HepG2 (cell line): Measurements from ENCODE around the gene SKIC2. TPM values are rescaled to one million over a fixed set of nuclear protein-coding genes. Genes with fewer than 3 reads are reported as not detected.
A peak's percentile ranks its signal among the peaks of the same experiment; 100 is the strongest.

Experiments used
- ATF4 ChIP-seq, 2 experiments: fragments of 450-650 bp in 1 of 2; sonication (generic) in 1 of 2; formaldehyde crosslinking; IDR thresholded peaks; 2 replicates each; pipeline versions ENCODE4 v1.5.0 to v1.8.0; 2020 to 2022; ENCODE audit warnings: mild to moderate bottlenecking in 1 of 2, missing genetic modification reagents in 1 of 2
- BRD4 ChIP-seq: sonication (generic); formaldehyde crosslinking; IDR thresholded peaks from 2 replicates; pipeline ENCODE4 v1.4.0; 2020; ENCODE audit warnings: missing genetic modification reagents
- EED ChIP-seq: sonication (generic); formaldehyde crosslinking; IDR thresholded peaks from 2 replicates; pipeline ENCODE4 v1.5.0; 2020; ENCODE audit warnings: mild to moderate bottlenecking, missing genetic modification reagents
- ELF1 ChIP-seq: sonication (generic); formaldehyde crosslinking; IDR thresholded peaks from 2 replicates; pipeline ENCODE4 v1.4.0; 2020; ENCODE audit warnings: missing genetic modification reagents
- HNF4A ChIP-seq: sonication (generic); formaldehyde crosslinking; IDR thresholded peaks from 2 replicates; pipeline ENCODE4 v1.4.0; 2020; ENCODE audit warnings: missing genetic modification reagents
- IRF2 ChIP-seq: IDR thresholded peaks from 2 replicates; pipeline ENCODE4 v1.6.1; 2018; ENCODE audit warnings: missing genetic modification reagents, missing compliant biosample characterization
- MTA1 ChIP-seq: sonication (generic); formaldehyde crosslinking; IDR thresholded peaks from 2 replicates; pipeline ENCODE4 v1.4.0; 2020; ENCODE audit warnings: missing genetic modification reagents, mild to moderate bottlenecking, borderline replicate concordance
- NCOA5 ChIP-seq: sonication (generic); formaldehyde crosslinking; IDR thresholded peaks from 2 replicates; pipeline ENCODE4 v1.4.0; 2020; ENCODE audit warnings: missing genetic modification reagents
- NFE2L2 ChIP-seq: fragments of 150-350 bp; IDR thresholded peaks from 2 replicates; pipeline ENCODE4 v1.6.1; 2014; ENCODE audit warnings: low read length
- POGK ChIP-seq: sonication (generic); formaldehyde crosslinking; conservative IDR thresholded peaks from 2 replicates; pipeline ENCODE4 v1.8.0; 2022; ENCODE audit warnings: mild to moderate bottlenecking, moderate library complexity, missing genetic modification reagents
- SOX6 ChIP-seq, 2 experiments: fragments of 450-650 bp in 1 of 2; sonication (generic) in 1 of 2; formaldehyde crosslinking in 1 of 2; IDR thresholded peaks; 2 replicates each; pipeline versions ENCODE4 v1.4.0 to v1.6.1; 2017 to 2020; ENCODE audit warnings: antibody characterized with exemption in 1 of 2, mild to moderate bottlenecking in 1 of 2, missing genetic modification reagents in 1 of 2
- SRSF1 ChIP-seq: fragments of 200-400 bp; formaldehyde crosslinking; optimal IDR thresholded peaks from 2 replicates; pipeline ENCODE3; 2017; ENCODE audit warnings: mild to moderate bottlenecking, low read depth, low read length, moderate library complexity
- ZBTB1 ChIP-seq: sonication (generic); formaldehyde crosslinking; IDR thresholded peaks from 2 replicates; pipeline ENCODE4 v1.4.0; 2020; ENCODE audit warnings: missing genetic modification reagents, borderline replicate concordance
- ZBTB3 ChIP-seq: sonication (generic); formaldehyde crosslinking; IDR thresholded peaks from 2 replicates; pipeline ENCODE4 v1.4.0; 2020; ENCODE audit warnings: low read depth, mild to moderate bottlenecking, moderate library complexity, missing genetic modification reagents, borderline replicate concordance
- ZBTB42 ChIP-seq: sonication (generic); formaldehyde crosslinking; IDR thresholded peaks from 2 replicates; pipeline ENCODE4 v1.5.0; 2020; ENCODE audit warnings: mild to moderate bottlenecking, missing genetic modification reagents
- ZFP37 ChIP-seq: sonication (generic); formaldehyde crosslinking; IDR thresholded peaks from 2 replicates; pipeline ENCODE4 v1.4.0; 2020; ENCODE audit warnings: missing genetic modification reagents, borderline replicate concordance
- ZNF296 ChIP-seq: sonication (generic); formaldehyde crosslinking; conservative IDR thresholded peaks from 2 replicates; pipeline ENCODE4 v1.5.0; 2020; ENCODE audit warnings: mild to moderate bottlenecking, missing genetic modification reagents
- ZNF570 ChIP-seq: sonication (generic); formaldehyde crosslinking; IDR thresholded peaks from 2 replicates; pipeline ENCODE4 v1.4.0; 2020; ENCODE audit warnings: mild to moderate bottlenecking, missing genetic modification reagents, borderline replicate concordance
- ZNF780A ChIP-seq: sonication (generic); formaldehyde crosslinking; IDR thresholded peaks from 2 replicates; pipeline ENCODE4 v1.8.0; 2022; ENCODE audit warnings: mild to moderate bottlenecking, missing genetic modification reagents, moderate library complexity
- ZNF878 ChIP-seq: sonication (generic); formaldehyde crosslinking; IDR thresholded peaks from 2 replicates; pipeline ENCODE4 v1.8.1; 2023; ENCODE audit warnings: mild to moderate bottlenecking, missing genetic modification reagents, moderate library complexity
- polyA plus RNA-seq, 8 experiments: library from polyadenylated mRNA; depleted of rRNA in 3 of 8; stranded (reverse) in 7 of 8; unstranded in 1 of 8; fragments of >200 nt; fragmentation: Illumina TruSeq in 4 of 8; extraction: Trizol in 4 of 8; gene quantifications; 2 replicates each; pipeline versions ENCODE4 v1.2.1 to v1.2.3, GENCODE V29; 2011 to 2016; ENCODE audit warnings: low read depth in 4 of 8, missing spikeins in 1 of 8, mixed read lengths in 1 of 8; ENCODE audit not compliant: insufficient read depth in 1 of 8
- total RNA-seq, 5 experiments: library from RNA; depleted of rRNA; stranded (reverse); fragments of >200 nt; fragmentation: Illumina TruSeq; extraction: Trizol; gene quantifications; 2 replicates each; pipeline ENCODE4 v1.2.3, GENCODE V29; 2016; ENCODE audit warnings: low read depth in 1 of 5
- TF ChIP-seq, protein P1 (sequence below): sonication (generic); formaldehyde crosslinking; IDR thresholded peaks from 2 replicates; pipeline ENCODE4 v1.5.1; 2020; ENCODE audit warnings: missing genetic modification reagents, mild to moderate bottlenecking, borderline replicate concordance
- TF ChIP-seq, protein P2 (sequence below): sonication (generic); formaldehyde crosslinking; IDR thresholded peaks from 2 replicates; pipeline ENCODE4 v1.4.0; 2020; ENCODE audit warnings: mild to moderate bottlenecking, missing genetic modification reagents, borderline replicate concordance
- TF ChIP-seq, protein P3 (sequence below): sonication (generic); formaldehyde crosslinking; IDR thresholded peaks from 2 replicates; pipeline ENCODE4 v1.8.1; 2023; ENCODE audit warnings: mild to moderate bottlenecking, missing genetic modification reagents

The SKIC2 gene
- total and polyA plus RNA-seq, 2 of the 13 experiments (the other 11 are each of a cell fraction or from before 2014, with no cell fraction given): 67.1 to 68.4 TPM

DNA sequence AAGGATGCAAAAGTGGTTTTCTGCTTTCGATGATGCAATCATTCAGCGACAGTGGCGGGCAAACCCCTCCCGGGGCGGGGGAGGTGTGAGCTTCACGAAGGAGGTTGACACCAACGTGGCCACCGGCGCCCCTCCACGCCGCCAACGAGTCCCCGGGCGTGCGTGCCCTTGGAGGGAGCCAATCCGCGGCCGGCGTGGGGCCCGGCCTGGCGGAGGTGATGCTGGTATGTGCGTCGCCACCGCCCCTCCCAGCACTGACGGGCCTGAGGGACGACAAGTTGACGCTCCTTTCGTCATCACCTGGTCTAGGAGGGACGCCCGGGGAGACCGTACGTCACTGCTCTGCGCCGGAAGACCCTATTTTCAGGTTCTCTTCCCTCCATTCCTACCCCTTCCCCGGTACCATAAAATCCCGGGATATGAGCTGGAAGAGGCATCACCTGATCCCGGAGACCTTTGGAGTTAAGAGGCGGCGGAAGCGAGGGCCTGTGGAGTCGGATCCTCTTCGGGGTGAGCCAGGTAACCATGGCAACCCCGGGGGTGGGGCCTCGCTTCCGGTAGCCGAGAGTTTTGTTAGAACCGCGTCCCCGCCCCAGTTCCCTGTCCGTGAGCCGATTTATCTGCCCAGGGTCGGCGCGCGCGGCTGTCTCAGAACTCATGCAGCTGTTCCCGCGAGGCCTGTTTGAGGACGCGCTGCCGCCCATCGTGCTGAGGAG is 13.2 kb downstream of the SKIC2 start, which contains the start of gene DXO (continued):
- TF ChIP-seq ATF4 (CRISPR knock-in tag; IDR thresholded peaks at IDR 0.05) (peak; percentile 91 to 95; a peak in 3 of 4 replicates), ZNF296 (CRISPR knock-in tag) (no peak; the same call in 1 of the 2 replicates), ZBTB1 (CRISPR knock-in tag) (no peak), SRSF1 (peak; percentile 9), ZFP37 (0 out of 2 replicates have a peak, but pooled peaks have one; percentile 29), BRD4 (CRISPR knock-in tag) (peak; percentile 59; the same call in 1 of the 2 replicates), ZNF878 (0 out of 2 replicates have a peak, but pooled peaks have one; percentile 32), ZNF570 (CRISPR knock-in tag) (no peak), HNF4A (no peak; the same call in none of the 2 replicates), ZBTB3 (0 out of 2 replicates have a peak, but pooled peaks have one; percentile 71), SOX6 (IDR thresholded peaks at IDR 0.05) (no peak), SOX6 (CRISPR knock-in tag; IDR thresholded peaks at IDR 0.05) (peak; percentile 80), NCOA5 (CRISPR knock-in tag) (no peak), MTA1 (peak; percentile 80; the same call in 1 of the 2 replicates), NFE2L2 (no peak), ZBTB42 (CRISPR knock-in tag) (0 out of 2 replicates have a peak, but pooled peaks have one; percentile 64), ZNF780A (peak; percentile 96), ELF1 (peak; percentile 98), EED (peak; percentile 70; the same call in 1 of the 2 replicates), POGK (CRISPR knock-in tag) (peak; percentile 64), IRF2 (peak; percentile 84)
- TF ChIP-seq, protein P1, sequence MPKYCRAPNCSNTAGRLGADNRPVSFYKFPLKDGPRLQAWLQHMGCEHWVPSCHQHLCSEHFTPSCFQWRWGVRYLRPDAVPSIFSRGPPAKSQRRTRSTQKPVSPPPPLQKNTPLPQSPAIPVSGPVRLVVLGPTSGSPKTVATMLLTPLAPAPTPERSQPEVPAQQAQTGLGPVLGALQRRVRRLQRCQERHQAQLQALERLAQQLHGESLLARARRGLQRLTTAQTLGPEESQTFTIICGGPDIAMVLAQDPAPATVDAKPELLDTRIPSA (CRISPR knock-in tag): peak; percentile 94; the same call in 1 of the 2 replicates
- TF ChIP-seq, protein P2, sequence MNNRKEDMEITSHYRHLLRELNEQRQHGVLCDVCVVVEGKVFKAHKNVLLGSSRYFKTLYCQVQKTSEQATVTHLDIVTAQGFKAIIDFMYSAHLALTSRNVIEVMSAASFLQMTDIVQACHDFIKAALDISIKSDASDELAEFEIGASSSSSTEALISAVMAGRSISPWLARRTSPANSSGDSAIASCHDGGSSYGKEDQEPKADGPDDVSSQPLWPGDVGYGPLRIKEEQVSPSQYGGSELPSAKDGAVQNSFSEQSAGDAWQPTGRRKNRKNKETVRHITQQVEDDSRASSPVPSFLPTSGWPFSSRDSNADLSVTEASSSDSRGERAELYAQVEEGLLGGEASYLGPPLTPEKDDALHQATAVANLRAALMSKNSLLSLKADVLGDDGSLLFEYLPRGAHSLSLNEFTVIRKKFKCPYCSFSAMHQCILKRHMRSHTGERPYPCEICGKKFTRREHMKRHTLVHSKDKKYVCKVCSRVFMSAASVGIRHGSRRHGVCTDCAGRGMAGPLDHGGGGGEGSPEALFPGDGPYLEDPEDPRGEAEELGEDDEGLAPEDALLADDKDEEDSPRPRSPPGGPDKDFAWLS: 0 out of 2 replicates have a peak, but pooled peaks have one; percentile 61
- TF ChIP-seq, protein P3, sequence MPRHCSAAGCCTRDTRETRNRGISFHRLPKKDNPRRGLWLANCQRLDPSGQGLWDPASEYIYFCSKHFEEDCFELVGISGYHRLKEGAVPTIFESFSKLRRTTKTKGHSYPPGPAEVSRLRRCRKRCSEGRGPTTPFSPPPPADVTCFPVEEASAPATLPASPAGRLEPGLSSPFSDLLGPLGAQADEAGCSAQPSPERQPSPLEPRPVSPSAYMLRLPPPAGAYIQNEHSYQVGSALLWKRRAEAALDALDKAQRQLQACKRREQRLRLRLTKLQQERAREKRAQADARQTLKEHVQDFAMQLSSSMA (CRISPR knock-in tag): no peak
